Measurements from ENCODE around the gene PTGR3. TPM values are rescaled to one million over a fixed set of nuclear protein-coding genes. Genes with fewer than 3 reads are reported as not detected.

The PTGR3 gene
- total RNA-seq, 1 donor from 2014 or later = 10.6 TPM

DNA sequence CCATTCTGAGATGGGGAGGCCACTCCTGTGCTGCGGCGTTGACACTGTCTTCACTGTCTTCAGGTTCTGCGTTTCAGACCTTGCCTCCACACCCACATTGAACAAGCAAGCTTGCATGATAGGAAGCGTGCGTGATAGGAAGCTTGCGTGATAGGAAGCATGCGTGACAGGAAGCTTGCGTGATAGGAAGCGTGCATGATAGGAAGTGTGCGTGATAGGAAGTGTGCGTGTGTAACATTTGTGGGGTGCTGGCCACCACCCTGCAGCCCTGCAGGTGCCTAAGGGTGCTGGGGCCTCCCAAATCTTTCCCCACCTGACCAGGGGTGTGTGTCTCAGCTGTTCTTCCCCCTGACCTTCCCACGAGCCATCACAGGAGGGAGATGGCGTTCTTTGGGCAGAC is 27.0 kb upstream of the PTGR3 start:
- DNase-seq (ENCODE audit: low spot score) = no peak

GRCh38 chr18:75234901-75235300 is 26.0 kb upstream of the PTGR3 start:
- DNase-seq (ENCODE audit: low spot score) = no peak

- no peak for DNase-seq (ENCODE audit: low spot score)
Observed at GRCh38 chr18:75231053-75231406, 22.1 kb upstream of the PTGR3 start.

GRCh38 chr18:75230163-75231052 is 21.5 kb upstream of the PTGR3 start:
- DNase-seq (ENCODE audit: low spot score) = no peak

- no peak for DNase-seq (ENCODE audit: low spot score)
Observed at GRCh38 chr18:75229437-75229836, 20.5 kb upstream of the PTGR3 start.

GRCh38 chr18:75228967-75229366 is 20.0 kb upstream of the PTGR3 start:
- no peak for DNase-seq (ENCODE audit: low spot score)

DNA sequence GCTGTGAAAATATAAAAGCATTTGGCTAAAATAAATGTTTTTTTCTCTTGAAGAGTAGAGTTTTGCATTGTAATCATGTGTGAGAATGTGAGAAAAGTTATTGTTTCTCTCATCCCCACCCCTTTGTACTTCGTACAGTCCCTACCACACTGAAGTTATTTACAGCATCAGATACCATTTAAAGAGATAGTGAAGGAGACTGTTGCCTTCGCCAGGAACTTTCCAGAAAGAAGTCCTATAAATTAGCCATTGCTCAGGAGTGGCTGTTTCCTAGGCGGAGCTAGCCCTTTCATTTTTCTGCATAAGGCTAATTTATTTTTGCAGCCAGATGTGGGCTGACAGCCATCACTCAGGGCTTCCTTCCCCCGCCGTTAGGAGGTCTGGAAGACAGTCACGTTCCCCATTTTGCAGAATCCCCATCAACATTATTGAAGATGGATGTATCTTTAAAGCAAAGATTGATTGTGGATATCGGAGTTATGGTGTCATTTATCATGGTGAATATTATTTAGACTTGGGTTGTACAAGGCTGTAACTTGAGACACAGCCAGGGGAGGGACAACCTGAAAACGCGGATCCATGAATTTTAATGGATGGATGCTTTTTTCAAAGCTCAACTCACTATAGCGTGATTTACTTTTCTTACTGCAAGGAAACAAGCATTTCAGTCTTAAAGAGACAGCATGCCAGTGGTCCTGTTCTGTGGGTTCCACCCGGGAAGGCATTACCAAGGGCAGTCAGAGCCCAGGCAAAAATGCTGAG is 18.8 kb upstream of the PTGR3 start:
- DNase-seq (ENCODE audit: low spot score) = peak; percentile 59

GRCh38 chr18:75226956-75227316 is 18.0 kb upstream of the PTGR3 start:
- DNase-seq (ENCODE audit: low spot score) = peak; percentile 67

DNA sequence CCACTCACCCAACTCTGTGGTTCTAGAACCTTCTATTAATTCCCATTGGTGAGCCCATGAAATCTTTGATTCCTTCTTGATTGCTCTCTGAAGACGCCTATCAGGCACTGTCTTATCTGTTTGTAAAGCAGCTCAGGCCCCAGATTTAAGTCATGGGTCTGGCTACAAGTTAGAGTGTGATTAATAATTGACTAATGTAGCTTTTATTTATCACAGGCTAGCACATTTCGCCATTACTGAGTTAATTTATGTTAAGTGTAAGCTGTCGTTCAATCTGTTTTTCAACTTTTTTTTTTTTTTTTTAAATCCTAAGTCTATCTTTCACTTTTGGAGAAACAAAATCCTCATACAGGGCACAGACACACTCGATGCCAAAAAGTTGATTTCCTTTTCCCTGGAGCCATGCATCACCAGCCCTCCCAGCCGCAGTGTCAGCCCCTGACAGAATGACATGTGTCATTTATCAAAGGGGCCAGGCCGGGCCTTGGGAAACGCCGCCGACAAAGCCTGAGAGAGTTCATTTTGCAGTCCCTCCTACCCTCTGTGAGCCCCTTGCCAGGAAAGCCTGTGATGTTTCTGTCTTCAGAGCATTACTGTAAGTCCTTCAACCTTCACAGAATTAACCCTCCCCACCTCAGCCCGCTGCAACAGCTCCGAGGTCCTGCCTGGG is 17.5 kb upstream of the PTGR3 start:
- peak; percentile 81 for DNase-seq (ENCODE audit: low spot score)

GRCh38 chr18:75223687-75224347 is 14.9 kb upstream of the PTGR3 start:
- DNase-seq (ENCODE audit: low spot score) = no peak

DNA sequence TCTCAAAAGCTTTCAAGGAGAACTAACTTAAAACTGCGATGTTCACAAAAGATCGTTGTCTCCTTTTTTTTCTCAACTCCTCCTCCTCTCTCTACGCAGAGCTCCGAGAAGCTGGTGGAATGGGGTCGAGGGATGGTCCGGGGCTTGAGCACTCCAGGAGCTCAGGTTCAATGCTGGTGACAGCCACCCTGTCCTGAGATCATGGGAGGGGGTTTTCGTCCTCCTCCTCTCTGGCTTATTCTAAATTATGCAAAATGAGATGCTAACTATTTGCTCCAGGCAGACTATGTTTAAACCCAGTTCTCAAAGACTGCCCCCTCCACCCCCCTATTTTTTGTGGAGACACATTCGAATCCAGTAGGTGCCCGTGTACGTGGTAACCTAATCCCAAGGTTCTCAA is 13.5 kb upstream of the PTGR3 start:
- no peak for DNase-seq (ENCODE audit: low spot score)

DNA sequence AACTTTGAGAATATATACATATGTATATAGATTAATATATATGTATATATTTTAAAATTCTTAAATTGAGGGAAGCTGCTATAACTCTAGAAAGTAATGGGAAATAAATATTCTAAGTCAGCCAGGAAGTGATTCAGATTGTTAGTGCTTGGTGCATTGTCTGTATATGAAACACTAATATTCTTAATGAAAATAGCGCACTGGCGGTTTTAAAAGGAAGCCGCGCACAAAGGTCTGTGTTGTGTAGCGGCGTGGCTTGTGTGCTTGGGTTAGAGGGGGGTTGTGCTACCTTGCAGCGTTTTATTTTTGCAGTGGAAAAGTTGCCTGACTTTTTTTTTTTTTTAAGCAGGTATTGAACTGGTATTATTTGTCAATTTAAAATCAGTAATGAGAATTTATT is 13.0 kb upstream of the PTGR3 start:
- DNase-seq (ENCODE audit: low spot score) = no peak

DNA sequence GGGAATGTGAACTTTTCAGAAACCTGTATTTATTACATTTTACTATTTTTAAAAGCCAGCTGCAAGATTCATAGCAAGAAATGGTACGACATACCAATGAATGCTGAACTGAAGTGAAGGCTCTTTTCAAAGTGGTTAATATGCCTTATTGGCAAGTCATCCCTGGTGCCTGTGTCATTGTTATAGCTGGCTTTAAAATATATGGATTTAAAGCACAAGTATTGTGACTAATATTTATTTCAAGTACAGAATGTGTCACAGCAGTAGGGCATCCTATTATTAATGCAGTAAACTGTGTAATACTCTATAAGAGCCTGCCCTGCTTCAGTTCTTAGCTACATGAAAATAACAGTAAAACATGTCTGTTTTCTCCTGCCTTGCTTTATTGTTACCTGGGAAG is 12.5 kb upstream of the PTGR3 start:
- no peak for DNase-seq (ENCODE audit: low spot score)

DNA sequence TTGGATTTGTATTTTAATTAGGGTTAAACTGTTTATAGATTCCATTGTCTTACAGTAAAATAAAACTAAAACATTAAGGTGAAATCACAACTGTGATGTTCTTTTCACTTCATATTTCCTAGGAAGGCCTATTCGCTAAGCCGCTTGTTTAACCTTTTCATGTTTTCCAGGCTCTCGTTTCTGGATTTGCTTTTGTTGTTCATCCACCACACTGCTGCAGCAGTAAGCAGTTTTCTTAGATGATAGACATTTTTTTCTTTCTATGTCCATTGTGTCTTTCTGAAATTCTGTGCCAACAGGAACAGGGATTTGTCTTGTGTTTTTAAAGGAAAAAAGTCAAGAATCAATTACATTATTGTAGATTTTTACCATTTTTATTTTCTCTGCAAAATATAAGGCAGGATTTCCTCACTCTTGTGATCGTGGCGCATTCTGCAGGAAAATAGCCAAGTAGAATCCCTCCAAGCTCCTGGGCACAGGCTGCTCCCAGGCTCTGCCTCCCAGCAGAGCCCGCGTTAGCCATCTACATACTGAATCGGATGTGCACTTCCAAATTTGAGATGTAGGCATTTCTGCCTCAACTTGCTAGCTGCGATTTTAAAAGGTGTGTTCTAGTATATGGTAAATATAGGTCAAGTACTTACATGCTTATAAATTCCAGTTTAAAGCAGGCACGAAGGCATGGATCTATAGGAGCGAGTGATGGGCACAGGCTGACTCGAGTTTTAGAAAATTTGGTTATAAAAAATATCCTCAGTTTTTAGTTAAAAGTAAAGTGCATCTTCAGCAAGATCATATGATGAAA is 11.8 kb upstream of the PTGR3 start:
- DNase-seq (ENCODE audit: low spot score) = no peak

GRCh38 chr18:75219745-75220375 is 10.9 kb upstream of the PTGR3 start:
- DNase-seq (ENCODE audit: low spot score) = no peak

GRCh38 chr18:75218065-75218923 is 9.4 kb upstream of the PTGR3 start:
- DNase-seq (ENCODE audit: low spot score) = no peak

DNA sequence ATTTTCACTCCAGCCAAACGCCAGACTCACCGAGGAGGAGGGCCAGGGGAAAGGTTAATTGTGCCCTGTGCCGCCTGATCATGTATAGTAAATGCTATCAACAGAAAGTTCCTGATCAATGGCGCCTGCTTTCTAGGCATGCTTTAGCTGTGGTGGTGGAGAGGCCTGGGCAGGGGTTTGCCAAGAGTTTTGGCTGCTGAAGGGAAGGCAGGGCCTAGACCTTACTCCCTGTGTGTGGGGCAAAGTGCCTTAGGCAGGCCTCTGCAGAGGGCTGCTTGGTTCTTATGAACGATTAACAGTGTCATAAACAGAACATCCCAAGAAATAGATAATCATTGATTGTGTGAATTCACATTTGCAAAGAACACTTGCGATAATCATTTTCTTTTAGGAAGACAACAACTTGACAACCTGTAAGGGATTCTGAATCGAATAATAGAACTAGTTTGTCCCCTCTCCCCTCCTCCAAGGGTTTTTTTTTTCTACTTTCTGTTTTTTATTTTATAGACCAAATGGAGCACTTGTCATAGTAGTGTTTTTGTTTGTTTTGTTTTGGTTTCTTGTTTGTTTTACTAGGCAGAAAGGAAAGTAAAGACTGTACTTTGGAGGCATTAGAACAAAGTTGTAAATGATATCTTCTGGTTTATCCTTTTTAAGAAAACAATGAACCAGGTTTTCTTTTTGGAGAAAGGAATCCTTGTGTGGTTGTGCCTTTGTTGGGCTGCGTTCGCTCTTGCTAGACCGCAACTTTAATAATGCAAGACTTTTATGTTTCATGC is 8.2 kb upstream of the PTGR3 start:
- DNase-seq (ENCODE audit: low spot score) = no peak

DNA sequence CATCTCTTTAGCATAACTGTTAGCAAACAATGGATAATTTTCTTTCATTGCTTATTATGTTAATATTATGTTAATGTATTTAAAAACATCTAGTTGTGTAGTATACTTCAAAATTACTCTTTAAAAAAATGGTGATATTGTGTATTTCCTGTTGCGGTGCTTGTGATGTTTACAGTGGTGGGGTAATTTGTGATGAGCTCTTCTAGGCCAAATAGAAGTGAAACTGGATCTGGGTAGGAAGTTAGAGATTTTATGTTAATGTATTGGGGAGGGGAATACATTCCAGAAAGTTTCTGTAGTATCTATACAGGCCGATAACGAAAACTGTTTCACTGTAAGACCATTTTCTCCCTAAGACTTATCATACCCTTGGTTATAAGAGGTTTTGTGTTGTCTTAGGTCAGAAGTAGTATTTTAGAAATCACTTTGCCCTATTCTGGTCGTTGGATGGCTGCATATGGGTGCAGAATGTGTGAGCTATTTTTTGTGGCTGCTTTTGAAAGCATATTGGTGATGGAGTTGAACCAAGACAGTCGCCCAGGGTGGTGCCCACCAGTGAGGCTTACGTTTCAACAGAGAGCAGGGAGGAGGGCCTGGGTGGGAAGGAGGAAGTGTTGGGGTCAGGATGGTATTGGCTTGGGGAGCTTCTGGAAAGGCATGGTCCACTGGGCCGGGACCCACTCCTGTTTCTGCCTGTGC is 7.4 kb upstream of the PTGR3 start:
- DNase-seq (ENCODE audit: low spot score) = no peak

Measured in umbilical cord (tissue), 2 donors.